ENCODE data around the gene TPCN1. TPM values are rescaled to one million over a fixed set of nuclear protein-coding genes. Genes with fewer than 3 reads are reported as not detected.

TPCN1 gene
- total and polyA plus RNA-seq, 2 of the 13 experiments (the other 11 are each of a cell fraction or from before 2014, with no cell fraction given): 8.0 to 26.8 TPM

DNA sequence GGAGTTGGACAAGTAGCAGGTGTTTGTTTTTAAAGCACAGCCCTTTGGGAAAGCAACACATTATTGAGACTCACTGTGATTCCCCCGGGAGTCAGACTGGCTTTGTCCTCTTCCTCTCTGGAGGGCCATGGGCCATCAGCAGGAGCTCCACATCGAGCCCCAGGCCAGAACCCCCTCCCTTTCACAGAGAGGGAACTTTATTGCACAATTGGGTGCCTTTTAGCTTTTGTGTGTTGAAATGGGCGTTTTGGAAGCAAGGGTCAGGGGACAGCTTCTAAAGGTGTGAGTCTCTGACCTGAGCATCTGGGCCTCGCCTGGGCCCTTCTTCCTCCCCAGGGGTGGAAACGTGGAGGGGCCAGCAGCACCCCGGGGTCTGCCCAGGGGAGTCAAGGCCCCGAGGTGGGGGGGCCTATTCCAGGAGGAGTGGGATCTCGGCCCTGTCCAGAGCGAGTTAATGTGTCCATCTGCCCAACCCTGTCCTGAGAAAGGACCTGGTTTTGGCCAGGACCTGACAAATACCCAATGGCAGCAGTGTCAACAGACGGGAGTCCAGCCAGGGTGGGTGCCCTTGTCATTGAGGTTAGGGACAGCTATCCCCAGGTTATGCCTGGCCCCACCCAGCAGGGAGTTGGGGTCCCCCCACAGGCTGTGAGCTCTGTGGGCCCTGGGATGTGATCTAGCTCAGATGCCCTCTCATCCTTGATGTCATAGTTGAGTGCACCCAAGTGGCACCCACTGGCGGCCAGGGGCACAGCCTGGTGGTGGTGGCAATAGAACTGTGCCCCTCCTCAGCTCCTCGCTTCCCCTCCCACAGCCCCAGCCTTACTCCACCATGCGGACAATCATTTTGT is 76.6 kb downstream of the TPCN1 start:
- ChIA-PET CTCF (ENCODE audit: low intra/inter-chr PET ratio, low total read pairs) (no interaction called here), POLR2A (no interaction called here)
- peaks cover 34% of the 10 kb centered on the region for H3K4me1 ChIP-seq (ENCODE audit: insufficient read depth, low read length)
- H3K4me2 ChIP-seq (ENCODE audit: low read depth, low read length): no peak overlapping the region
- no peak for FAIRE-seq
- H3K27ac ChIP-seq (ENCODE audit: extremely low read length, insufficient read depth, low read length): no peak overlapping the region
- TF ChIP-seq CEBPB (IDR thresholded peaks at IDR 0.05; ENCODE audit: borderline replicate concordance, low read depth, low read length): peak; percentile 74
- TF ChIP-seq SIX1 (CRISPR knock-in tag; IDR thresholded peaks at IDR 0.05; ENCODE audit: borderline replicate concordance): no peak
- intact Hi-C loops (cut with micrococcal nuclease; ENCODE audit: unreplicated experiment): loop anchor here (1.0 kb wide), 1 partner anchor 77 kb away; the partner anchor contains the start of gene TPCN1
- 57% methylated on average over 8 of the region's 13 CpGs for WGBS (ENCODE audit: low lambda C conversion rate)
- H3K9me3 ChIP-seq (ENCODE audit: low read length): no peaks in the 10 kb centered on the region
- H2AFZ ChIP-seq (ENCODE audit: low read length): no peak overlapping the region
- H3K36me3 ChIP-seq (replicated peaks in 1 of 2; ENCODE audit: control insufficient read depth in 1 of 2, insufficient read depth in 2 of 2, low read length in 2 of 2): peaks cover 5 to 7% of the 10 kb centered on the region in 2 experiments; a peak in 3 of 5 replicates
- no peak for DNase-seq (ENCODE audit: low spot score)
- no peak overlapping the region for H3K9ac ChIP-seq (ENCODE audit: insufficient read depth, low read depth, low read length)
- no TSS peak for BruUV-seq (replicated peaks)
- no peaks in the 10 kb centered on the region for H3K79me2 ChIP-seq (ENCODE audit: insufficient read depth, low read length)
- H3K4me3 ChIP-seq (replicated peaks in 1 of 3; ENCODE audit: insufficient read depth in 1 of 3, low read depth in 2 of 3, low read length in 3 of 3): no peak overlapping the region
- no peak for ATAC-seq
- no peaks in the 10 kb centered on the region for H4K20me1 ChIP-seq (ENCODE audit: insufficient read depth, low read length)
- no peaks in the 10 kb centered on the region for H3K27me3 ChIP-seq (ENCODE audit: control insufficient read depth in 1 of 2, insufficient read depth in 2 of 2, low read length in 2 of 2)
- in situ Hi-C loops (cut with HindIII; ENCODE audit: extremely low pct_ligation_motif_present, low pct_unique_long_range_greater_than_20kb): no loop called here

GRCh38 chr12:113298472-113298817 is 77.2 kb downstream of the TPCN1 start:
- peaks cover 34% of the 10 kb centered on the region for H3K4me1 ChIP-seq (ENCODE audit: insufficient read depth, low read length)
- in situ Hi-C loops (cut with HindIII; ENCODE audit: extremely low pct_ligation_motif_present, low pct_unique_long_range_greater_than_20kb): no loop called here
- H3K79me2 ChIP-seq (ENCODE audit: insufficient read depth, low read length): no peaks in the 10 kb centered on the region
- intact Hi-C loops (cut with micrococcal nuclease; ENCODE audit: unreplicated experiment): loop anchor here (1.0 kb wide), 1 partner anchor 77 kb away; the partner anchor contains the start of gene TPCN1
- no peaks in the 10 kb centered on the region for H3K27me3 ChIP-seq (ENCODE audit: control insufficient read depth in 1 of 2, insufficient read depth in 2 of 2, low read length in 2 of 2)
- no peaks in the 10 kb centered on the region for H3K9me3 ChIP-seq (ENCODE audit: low read length)
- no peak for FAIRE-seq
- POLR2A ChIA-PET: interaction anchor here (1.0 kb wide), 1 partner anchor 113 kb away, joined by 3 read pairs; the partner anchor contains the start of genes DDX54 and RITA1
- peaks cover 4 to 5% of the 10 kb centered on the region in 2 experiments; a peak in 3 of 5 replicates for H3K36me3 ChIP-seq (replicated peaks in 1 of 2; ENCODE audit: control insufficient read depth in 1 of 2, insufficient read depth in 2 of 2, low read length in 2 of 2)
- no peak overlapping the region for H2AFZ ChIP-seq (ENCODE audit: low read length)
- no TSS peak for BruUV-seq (replicated peaks)
- no peak overlapping the region for H3K9ac ChIP-seq (ENCODE audit: insufficient read depth, low read depth, low read length)
- no peak for ATAC-seq
- no peak overlapping the region for H3K4me3 ChIP-seq (replicated peaks in 1 of 3; ENCODE audit: insufficient read depth in 1 of 3, low read depth in 2 of 3, low read length in 3 of 3)
- WGBS (ENCODE audit: low lambda C conversion rate): 53% methylated on average over 5 of the region's 5 CpGs
- no peak overlapping the region for H3K4me2 ChIP-seq (ENCODE audit: low read depth, low read length)
- CTCF ChIA-PET (ENCODE audit: low intra/inter-chr PET ratio, low total read pairs): no interaction called here
- no peaks in the 10 kb centered on the region for H4K20me1 ChIP-seq (ENCODE audit: insufficient read depth, low read length)
- no peak for DNase-seq (ENCODE audit: low spot score)
- H3K27ac ChIP-seq (ENCODE audit: extremely low read length, insufficient read depth, low read length): no peak overlapping the region
- TF ChIP-seq AGO2 (optimal IDR thresholded peaks at IDR 0.05; ENCODE audit: low read depth, low read length): no peak
- TF ChIP-seq YEATS4 (CRISPR knock-in tag; IDR thresholded peaks at IDR 0.05; ENCODE audit: borderline replicate concordance): no peak
- TF ChIP-seq ZBTB37 (CRISPR knock-in tag; IDR thresholded peaks at IDR 0.05): no peak
- TF ChIP-seq BCL6 (CRISPR knock-in tag; IDR thresholded peaks at IDR 0.05): peak; percentile 96
- no peak for TF ChIP-seq HIVEP1 (CRISPR knock-in tag; IDR thresholded peaks at IDR 0.05)
- TF ChIP-seq ARNT (IDR thresholded peaks at IDR 0.05): no peak
- no peak for TF ChIP-seq SOX6 (IDR thresholded peaks at IDR 0.05)
- peak; percentile 62 for TF ChIP-seq SOX6 (CRISPR knock-in tag; IDR thresholded peaks at IDR 0.05)
- TF ChIP-seq, protein P1, sequence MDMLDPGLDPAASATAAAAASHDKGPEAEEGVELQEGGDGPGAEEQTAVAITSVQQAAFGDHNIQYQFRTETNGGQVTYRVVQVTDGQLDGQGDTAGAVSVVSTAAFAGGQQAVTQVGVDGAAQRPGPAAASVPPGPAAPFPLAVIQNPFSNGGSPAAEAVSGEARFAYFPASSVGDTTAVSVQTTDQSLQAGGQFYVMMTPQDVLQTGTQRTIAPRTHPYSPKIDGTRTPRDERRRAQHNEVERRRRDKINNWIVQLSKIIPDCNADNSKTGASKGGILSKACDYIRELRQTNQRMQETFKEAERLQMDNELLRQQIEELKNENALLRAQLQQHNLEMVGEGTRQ (IDR thresholded peaks at IDR 0.05; ENCODE audit: low read depth, low read length): no peak
- TF ChIP-seq, protein P1 (CRISPR knock-in tag; IDR thresholded peaks at IDR 0.05; ENCODE audit: borderline replicate concordance): no peak
- TF ChIP-seq NR3C1 (CRISPR knock-in tag; IDR thresholded peaks at IDR 0.05): no peak
- 0 out of 2 replicates have a peak, but pooled peaks have one; percentile 22 for TF ChIP-seq SOX13 (IDR thresholded peaks at IDR 0.05)
- TF ChIP-seq SOX13 (CRISPR knock-in tag; conservative IDR thresholded peaks at IDR 0.05 in 1 of 2, IDR thresholded peaks at IDR 0.05 in 1 of 2): peak in 1 of 2 experiments; percentile 81; a peak in 2 of 4 replicates
